NCI-H2227 (cell line): ENCODE results near the gene OSBPL9.
A peak's percentile ranks its signal among the peaks of the same experiment; 100 is the strongest.

Experiments used
- DNase-seq: peaks from one replicate; lab custom pipeline; 2025; ENCODE audit not compliant: unreplicated experiment; lab: John Stamatoyannopoulos, UW

Gene OSBPL9, protein sequence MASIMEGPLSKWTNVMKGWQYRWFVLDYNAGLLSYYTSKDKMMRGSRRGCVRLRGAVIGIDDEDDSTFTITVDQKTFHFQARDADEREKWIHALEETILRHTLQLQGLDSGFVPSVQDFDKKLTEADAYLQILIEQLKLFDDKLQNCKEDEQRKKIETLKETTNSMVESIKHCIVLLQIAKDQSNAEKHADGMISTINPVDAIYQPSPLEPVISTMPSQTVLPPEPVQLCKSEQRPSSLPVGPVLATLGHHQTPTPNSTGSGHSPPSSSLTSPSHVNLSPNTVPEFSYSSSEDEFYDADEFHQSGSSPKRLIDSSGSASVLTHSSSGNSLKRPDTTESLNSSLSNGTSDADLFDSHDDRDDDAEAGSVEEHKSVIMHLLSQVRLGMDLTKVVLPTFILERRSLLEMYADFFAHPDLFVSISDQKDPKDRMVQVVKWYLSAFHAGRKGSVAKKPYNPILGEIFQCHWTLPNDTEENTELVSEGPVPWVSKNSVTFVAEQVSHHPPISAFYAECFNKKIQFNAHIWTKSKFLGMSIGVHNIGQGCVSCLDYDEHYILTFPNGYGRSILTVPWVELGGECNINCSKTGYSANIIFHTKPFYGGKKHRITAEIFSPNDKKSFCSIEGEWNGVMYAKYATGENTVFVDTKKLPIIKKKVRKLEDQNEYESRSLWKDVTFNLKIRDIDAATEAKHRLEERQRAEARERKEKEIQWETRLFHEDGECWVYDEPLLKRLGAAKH

GRCh38 chr1:51616903-51617708 is at the start of gene OSBPL9:
TSS of gene OSBPL9 (plus strand) at chr1:51617092. CDS start at chr1:51617111, 19 bp downstream.
- peak; percentile 94 for DNase-seq

DNA sequence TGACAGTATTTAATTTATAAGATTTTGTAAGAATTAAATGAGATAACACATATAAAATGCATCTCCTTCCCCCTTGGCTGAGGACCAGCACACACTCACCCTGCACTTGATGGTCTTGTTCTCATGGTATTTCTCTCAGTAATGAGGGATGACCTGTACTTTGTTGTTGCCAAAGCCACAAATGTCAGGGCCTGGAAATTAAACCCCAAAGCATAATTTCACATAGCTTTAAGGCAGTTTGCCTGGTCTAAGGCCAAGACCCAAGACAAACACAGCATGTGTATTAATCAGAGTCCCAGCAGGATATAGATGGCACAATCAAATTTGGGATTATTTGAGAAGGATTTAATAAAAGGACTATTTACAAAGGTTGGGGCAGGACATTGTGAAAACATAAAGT is 49.2 kb upstream of the OSBPL9 start:
- DNase-seq: no peak

DNA sequence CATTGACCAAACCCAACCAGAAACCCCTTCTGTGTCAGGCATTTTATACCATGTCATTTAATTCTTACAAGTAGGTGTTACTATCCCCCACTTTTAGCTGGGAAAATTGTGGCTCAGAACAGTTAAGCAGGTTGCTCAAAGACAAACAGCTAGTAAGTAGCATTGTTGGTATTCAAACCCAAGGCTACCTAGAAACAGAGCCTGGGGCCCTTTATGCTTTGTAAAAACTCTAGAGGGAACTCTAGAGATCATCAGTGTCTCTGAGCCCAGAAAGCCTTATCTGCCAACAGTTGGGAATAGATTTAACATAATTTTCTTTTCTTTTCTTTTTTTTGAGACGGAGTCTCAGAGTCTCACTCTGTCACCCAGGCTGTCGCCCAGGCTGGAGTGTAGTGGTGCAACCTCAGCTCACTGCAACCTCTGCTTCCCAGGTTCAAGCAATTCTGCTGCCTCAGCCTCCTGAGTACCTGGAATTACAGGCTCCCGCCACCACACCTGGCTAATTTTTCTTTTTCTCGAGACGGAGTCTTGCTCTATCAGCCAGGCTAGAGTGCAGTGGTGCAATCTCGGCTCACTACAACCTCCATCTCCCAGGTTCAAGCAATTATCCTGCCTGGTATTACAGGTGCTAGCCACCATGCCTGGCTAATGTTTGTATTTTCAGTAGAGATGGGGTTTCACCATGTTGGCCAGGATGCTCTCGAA is 48.5 kb upstream of the OSBPL9 start:
- DNase-seq: no peak

- no peak for DNase-seq
Observed at GRCh38 chr1:51569284-51570062, 47.4 kb upstream of the OSBPL9 start.

DNA sequence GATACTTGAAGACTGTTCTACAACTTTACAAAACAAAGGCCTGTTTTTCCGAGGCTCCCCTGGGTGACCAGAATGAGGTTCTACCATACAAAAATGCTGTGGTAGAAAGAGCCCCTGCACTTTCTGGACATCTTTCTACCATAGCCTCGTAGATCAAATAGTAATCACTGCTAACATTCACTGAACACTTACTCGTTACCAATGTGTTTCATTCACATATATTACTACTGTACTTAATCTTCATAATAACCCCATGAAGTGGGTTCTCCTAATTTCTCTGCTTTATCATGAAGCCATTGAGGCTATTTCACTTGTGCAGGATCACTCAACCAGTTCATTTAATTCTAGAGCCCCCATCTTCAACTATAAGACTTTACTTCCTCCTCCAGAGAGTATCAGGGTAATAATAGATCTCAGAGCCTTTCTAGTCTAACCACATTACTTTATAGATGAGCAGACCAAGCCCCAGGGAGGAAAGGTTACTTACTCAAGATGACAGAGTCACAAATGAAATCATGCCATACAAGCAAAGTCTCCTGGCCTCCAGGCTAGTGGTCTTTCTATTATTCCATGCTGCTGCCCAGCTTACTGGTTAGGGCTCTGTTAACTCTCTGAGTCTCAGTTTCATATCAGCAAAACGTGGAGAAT is 46.7 kb upstream of the OSBPL9 start:
- DNase-seq: no peak

DNA sequence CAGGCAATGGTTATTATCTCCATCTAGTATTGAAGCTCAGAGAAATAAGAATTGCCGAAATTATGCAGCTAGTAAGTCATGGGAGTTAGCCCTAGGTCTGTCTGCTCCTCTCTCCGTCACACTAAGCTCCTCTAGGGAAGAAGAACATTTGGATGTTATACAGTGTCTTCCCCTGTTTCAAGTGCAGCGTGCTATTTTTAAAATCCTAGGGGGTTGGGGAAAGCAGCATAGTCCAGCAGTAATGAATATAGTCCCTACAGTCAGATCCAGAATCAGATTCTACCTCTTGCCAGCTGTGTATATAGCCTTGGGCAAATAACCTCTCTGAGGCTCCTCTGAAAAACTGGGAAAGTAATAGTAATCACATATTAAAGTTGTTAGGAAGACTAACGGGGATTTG is 44.5 kb upstream of the OSBPL9 start:
- DNase-seq: no peak

DNA sequence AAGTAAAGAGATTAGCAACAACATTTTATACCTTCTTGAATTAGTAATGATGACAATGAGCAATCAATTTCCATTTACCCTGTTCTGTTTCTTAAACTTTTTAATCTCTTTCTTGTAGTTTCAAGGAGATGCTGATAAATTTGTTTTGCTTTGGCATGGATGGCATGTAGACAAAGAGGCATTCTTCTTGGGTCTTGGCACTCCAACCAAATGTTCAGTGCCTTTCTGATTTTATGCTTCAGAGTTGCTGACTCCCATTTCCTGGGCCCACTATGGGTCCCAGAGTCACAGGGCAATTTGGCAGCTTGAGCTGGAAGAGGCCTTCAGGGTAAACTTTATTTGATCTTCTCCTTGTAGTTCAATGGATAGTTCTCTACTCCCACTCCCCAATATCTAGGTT is 42.1 kb upstream of the OSBPL9 start:
- no peak for DNase-seq

DNA sequence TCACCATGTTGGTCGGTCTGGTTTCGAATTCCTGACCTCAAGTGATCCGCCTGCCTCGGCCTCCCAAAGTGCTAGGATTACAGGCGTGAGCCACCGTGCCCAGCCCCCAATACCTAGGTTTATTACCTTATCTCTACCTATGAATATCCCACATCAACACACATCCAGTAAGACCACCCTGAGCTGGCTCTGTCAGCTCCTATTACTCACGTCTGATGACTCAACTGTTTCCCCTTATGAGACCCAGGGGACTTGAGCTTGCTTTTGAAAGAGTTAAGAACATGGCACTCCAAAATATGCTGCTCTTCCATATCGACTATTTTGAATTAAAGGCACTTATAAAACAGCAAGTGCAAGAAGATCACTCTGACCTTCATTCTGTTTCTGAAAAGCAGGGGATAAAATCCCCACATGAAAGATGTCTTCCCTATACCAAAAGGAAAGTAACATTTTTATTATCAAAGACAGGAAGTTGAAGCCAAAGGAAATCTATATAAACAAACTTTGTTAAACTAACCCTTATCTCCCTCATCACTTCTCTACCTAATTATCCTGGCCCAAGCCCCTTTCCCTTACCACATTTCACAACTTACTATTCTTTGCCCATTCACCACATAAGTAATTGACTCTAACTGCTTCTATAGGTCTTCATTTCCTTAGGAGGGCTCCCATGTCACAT is 41.3 kb upstream of the OSBPL9 start:
- DNase-seq: no peak

DNA sequence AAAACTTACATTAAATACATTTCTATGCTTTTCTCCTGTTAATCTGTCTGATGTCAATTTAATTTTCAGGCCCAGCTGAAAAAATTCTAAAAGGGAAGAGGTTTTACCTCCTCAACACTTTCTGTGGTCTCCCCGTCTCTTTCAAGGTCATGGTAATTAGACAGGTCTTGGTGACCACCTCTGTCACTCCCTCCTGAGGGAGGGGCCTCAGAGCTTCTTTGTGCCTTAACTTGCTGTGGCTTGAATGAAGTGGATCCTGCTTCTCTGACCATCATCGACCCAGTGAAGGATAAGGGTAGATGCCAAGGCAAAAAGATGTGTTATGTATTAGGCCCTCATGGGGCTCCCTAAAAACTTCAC is 40.8 kb upstream of the OSBPL9 start:
- DNase-seq: no peak

DNA sequence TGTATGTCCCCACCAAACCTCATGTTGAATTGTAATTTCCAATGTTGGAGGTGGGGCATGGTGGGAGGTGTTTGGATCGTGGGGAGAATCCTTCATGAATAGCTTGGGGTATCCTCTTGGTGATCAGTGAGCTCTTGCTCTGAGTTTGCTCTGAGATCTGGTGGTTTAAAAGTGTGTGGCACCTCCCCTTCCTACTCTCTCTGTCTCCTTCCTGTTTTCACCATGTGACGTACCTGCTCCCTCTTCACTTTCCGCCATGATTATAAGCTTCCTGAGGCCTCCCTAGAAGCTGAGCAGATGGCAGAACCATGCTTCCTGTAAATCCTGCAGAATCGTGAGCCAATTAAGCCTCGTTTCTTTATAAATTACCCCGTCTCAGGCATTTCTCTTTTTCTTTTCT is 40.0 kb upstream of the OSBPL9 start:
- no peak for DNase-seq

GRCh38 chr1:51578383-51579109 is 38.3 kb upstream of the OSBPL9 start:
- DNase-seq: no peak

- no peak for DNase-seq
Observed at GRCh38 chr1:51581238-51581637, 35.7 kb upstream of the OSBPL9 start.

- no peak for DNase-seq
Observed at GRCh38 chr1:51583532-51583931, 33.4 kb upstream of the OSBPL9 start.

DNA sequence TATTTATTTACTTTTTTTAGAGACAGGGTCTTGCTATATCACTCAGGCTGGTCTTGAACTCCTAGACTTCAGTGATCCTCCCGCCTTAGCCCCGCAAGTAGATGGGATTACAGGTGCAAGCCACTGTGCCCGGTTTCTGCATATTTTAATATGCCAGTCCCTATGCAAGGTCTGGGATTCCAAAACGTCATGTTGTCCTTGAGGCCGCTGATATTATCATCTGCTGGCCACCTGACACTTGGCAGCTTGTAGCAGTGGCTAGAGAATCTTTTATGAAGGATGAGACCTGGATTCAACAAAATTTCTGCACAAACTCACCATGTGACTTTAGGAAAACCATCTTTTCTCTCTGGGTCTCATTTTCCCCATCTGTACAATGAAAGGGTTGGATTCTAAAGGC is 32.9 kb upstream of the OSBPL9 start:
- no peak for DNase-seq

DNA sequence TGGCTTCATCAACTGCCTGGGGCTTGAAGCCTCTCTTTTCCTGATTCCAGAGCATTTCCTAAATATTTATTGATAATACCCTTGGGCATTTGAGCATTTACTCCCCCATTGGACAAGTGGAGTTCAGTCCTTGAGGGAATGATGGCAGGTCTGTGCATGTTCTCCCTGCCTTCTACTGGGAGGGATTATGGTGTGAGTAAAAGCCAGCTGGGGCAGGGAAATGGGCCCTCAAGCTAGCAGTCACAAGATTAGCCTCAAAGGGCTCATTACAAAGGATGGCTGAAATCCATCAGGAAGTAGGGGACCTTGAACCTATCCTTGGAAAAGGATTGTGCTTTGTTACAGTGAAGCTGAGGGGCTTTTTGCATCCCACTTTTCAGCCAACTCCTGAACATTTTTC is 24.2 kb upstream of the OSBPL9 start:
- DNase-seq: no peak

DNA sequence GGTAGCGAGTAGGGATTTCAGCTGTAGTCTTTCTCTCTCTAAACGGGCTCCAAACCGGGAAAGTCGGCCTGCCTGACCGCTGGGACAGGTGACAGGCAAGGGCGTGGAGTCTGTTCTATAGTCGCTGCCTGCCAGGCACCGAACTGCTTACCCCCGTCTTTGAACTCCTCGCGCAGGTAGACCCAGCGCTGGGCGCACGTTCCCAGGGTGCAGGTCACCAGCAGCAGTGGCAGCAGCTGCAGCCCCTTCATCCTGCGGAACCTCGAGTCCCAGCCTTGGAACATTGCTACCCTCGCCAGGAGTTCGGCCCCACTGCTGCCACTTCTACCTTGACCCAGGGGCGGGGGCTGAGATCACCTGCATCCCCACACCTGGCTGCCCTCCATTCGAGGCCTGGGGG is 22.2 kb upstream of the OSBPL9 start:
- DNase-seq: no peak

DNA sequence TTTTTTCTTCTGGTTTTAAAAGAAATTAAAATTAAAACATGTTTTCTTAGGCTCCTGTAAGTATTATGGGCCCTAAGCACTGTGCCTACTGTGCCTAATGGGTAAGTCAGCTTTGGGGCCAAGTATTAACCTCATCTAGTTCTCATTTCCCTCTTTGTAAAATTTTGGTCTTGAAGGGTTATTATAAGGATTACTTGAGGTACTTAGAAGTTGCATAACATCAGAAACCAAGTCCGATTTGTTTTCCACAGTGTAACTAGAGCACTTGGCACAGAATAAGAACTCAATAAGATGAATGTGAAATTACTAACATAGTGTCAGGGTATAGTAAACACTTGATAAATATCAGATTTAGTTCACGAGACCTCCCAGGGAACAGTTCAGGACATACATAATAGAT is 16.4 kb upstream of the OSBPL9 start:
- no peak for DNase-seq

- DNase-seq: no peak
Observed at GRCh38 chr1:51600965-51601364, 15.9 kb upstream of the OSBPL9 start.
